SK-N-SH treated with all-trans-retinoic acid at 6 μM for 48 hours (cell line): Measurements from ENCODE around the gene CIDEC.
"Not testable (repeated sequence)": the region's sequence is repeated elsewhere in the genome, so short reads cannot be mapped to it uniquely, and the experiment has no call there.

ENCODE experiments used
- ATAC-seq: fragments of 200-7000 bp; cut with Tn5 transposase; 3 replicates; pipeline ENCODE4 v1.9.1; 2020; ENCODE audit warnings: mild to moderate bottlenecking, moderate library complexity
- BACH2 ChIP-seq: fragments of 250-450 bp; sonication (Bioruptor Pico); IDR thresholded peaks from 2 replicates; pipeline ENCODE4 v1.9.0; 2021; ENCODE audit warnings: mild to moderate bottlenecking, borderline replicate concordance
- CSDC2 ChIP-seq: fragments of 250-450 bp; sonication (Bioruptor Pico); IDR thresholded peaks from 2 replicates; pipeline ENCODE4 v1.5.0; 2020; ENCODE audit warnings: mild to moderate bottlenecking, moderate library complexity
- ESRRG ChIP-seq: fragments of 250-450 bp; sonication (Bioruptor Pico); IDR thresholded peaks from 2 replicates; pipeline ENCODE4 v1.6.1; 2021; ENCODE audit warnings: mild to moderate bottlenecking
- GLIS3 ChIP-seq: fragments of 250-450 bp; sonication (Bioruptor Pico); IDR thresholded peaks from 2 replicates; pipeline ENCODE4 v1.5.0; 2020; ENCODE audit warnings: mild to moderate bottlenecking, moderate library complexity
- OSR1 ChIP-seq: fragments of 250-450 bp; sonication (Bioruptor Pico); IDR thresholded peaks from 2 replicates; pipeline ENCODE4 v1.8.0; 2022; ENCODE audit warnings: moderate library complexity, mild to moderate bottlenecking, inconsistent platforms
- PATZ1 ChIP-seq: fragments of 250-450 bp; sonication (Bioruptor Pico); IDR thresholded peaks from 2 replicates; pipeline ENCODE4 v1.8.0; 2020; ENCODE audit warnings: mild to moderate bottlenecking, moderate library complexity, borderline replicate concordance
- PPARA ChIP-seq: fragments of 250-450 bp; sonication (Bioruptor Pico); IDR thresholded peaks from 2 replicates; pipeline ENCODE4 v1.5.0; 2020; ENCODE audit warnings: mild to moderate bottlenecking, borderline replicate concordance
- RARB ChIP-seq: fragments of 250-450 bp; sonication (Bioruptor Pico); IDR thresholded peaks from 2 replicates; pipeline ENCODE4 v1.8.0; 2021; ENCODE audit warnings: mild to moderate bottlenecking, moderate library complexity
- SNAI2 ChIP-seq: fragments of 250-450 bp; sonication (Bioruptor Pico); IDR thresholded peaks from 2 replicates; pipeline ENCODE4 v1.5.0; 2020; ENCODE audit warnings: mild to moderate bottlenecking, moderate library complexity
- TCF4 ChIP-seq: fragments of 250-450 bp; sonication (Bioruptor Pico); IDR thresholded peaks from 2 replicates; pipeline ENCODE4 v1.8.0; 2021; ENCODE audit warnings: mild to moderate bottlenecking, moderate library complexity, borderline replicate concordance
- TSHZ2 ChIP-seq: fragments of 250-450 bp; sonication (Bioruptor Pico); IDR thresholded peaks from 2 replicates; pipeline ENCODE4 v1.5.0; 2020; ENCODE audit warnings: mild to moderate bottlenecking, moderate library complexity
- ZC3H10 ChIP-seq: fragments of 250-450 bp; sonication (Bioruptor Pico); IDR thresholded peaks from 2 replicates; pipeline ENCODE4 v1.5.1; 2021; ENCODE audit warnings: mild to moderate bottlenecking, moderate library complexity
- ZFP3 ChIP-seq: fragments of 250-450 bp; sonication (Bioruptor Pico); IDR thresholded peaks from 2 replicates; pipeline ENCODE4 v1.5.0; 2020; ENCODE audit warnings: mild to moderate bottlenecking, moderate library complexity
- ZFP30 ChIP-seq: fragments of 450-650 bp; formaldehyde crosslinking; IDR thresholded peaks from 2 replicates; pipeline ENCODE4 v1.5.0; 2022; ENCODE audit warnings: mild to moderate bottlenecking, moderate library complexity
- ZNF565 ChIP-seq: fragments of 450-650 bp; formaldehyde crosslinking; conservative IDR thresholded peaks from 2 replicates; pipeline ENCODE4 v1.5.0; 2020; ENCODE audit warnings: low read depth, mild to moderate bottlenecking, moderate library complexity
- ZNF70 ChIP-seq: fragments of 450-650 bp; formaldehyde crosslinking; IDR thresholded peaks from 2 replicates; pipeline ENCODE4 v1.5.0; 2020; ENCODE audit warnings: mild to moderate bottlenecking, moderate library complexity
- ZNF8 ChIP-seq: fragments of 450-650 bp; formaldehyde crosslinking; IDR thresholded peaks from 2 replicates; pipeline ENCODE4 v1.5.0; 2020; ENCODE audit warnings: mild to moderate bottlenecking, moderate library complexity
- TF ChIP-seq, protein P1 (sequence below): fragments of 250-450 bp; sonication (Bioruptor Pico); IDR thresholded peaks from 2 replicates; pipeline ENCODE4 v1.8.0; 2021; ENCODE audit warnings: low read depth, mild to moderate bottlenecking, moderate library complexity, borderline replicate concordance
- TF ChIP-seq, protein P2 (sequence below): fragments of 250-450 bp; sonication (Bioruptor Pico); IDR thresholded peaks from 2 replicates; pipeline ENCODE4 v1.5.1; 2020; ENCODE audit warnings: low read depth, mild to moderate bottlenecking, moderate library complexity
- TF ChIP-seq, protein P3 (sequence below): fragments of 250-450 bp; sonication (Bioruptor Pico); IDR thresholded peaks from 2 replicates; pipeline ENCODE4 v1.5.1; 2021; ENCODE audit warnings: mild to moderate bottlenecking, moderate library complexity

The CIDEC gene

DNA sequence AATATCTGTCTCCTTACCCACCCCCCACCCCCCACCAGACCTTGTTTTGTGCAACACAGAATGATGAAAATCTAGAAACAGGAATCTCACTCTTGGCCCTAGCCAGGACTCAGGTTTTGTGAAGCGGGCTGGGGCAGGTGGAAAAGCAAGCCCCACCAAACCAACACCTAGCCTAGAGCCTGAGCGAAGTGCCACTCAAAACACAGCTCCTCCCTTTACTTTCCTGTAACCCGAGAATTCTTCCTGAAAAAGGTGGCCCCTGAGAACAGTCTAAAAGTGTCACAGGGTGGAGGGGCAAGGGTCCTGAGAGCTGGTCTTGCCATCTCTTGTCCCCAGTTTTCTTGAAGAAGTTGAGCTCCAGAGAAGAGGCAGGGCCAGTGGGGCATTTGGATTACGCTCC is 18.9 kb downstream of the CIDEC start:
- ATAC-seq = no peak
- TF ChIP-seq GLIS3 (CRISPR knock-in tag) = no peak
- TF ChIP-seq, protein P1, sequence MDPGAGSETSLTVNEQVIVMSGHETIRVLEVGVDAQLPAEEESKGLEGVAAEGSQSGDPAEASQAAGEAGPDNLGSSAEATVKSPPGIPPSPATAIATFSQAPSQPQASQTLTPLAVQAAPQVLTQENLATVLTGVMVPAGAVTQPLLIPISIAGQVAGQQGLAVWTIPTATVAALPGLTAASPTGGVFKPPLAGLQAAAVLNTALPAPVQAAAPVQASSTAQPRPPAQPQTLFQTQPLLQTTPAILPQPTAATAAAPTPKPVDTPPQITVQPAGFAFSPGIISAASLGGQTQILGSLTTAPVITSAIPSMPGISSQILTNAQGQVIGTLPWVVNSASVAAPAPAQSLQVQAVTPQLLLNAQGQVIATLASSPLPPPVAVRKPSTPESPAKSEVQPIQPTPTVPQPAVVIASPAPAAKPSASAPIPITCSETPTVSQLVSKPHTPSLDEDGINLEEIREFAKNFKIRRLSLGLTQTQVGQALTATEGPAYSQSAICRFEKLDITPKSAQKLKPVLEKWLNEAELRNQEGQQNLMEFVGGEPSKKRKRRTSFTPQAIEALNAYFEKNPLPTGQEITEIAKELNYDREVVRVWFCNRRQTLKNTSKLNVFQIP = no peak
- TF ChIP-seq ESRRG (CRISPR knock-in tag) = no peak
- TF ChIP-seq PPARA (CRISPR knock-in tag) = no peak
- no peak for TF ChIP-seq ZFP30
- no peak for TF ChIP-seq BACH2 (CRISPR knock-in tag)
- TF ChIP-seq ZNF8 (CRISPR knock-in tag) = no peak
- TF ChIP-seq ZC3H10 (CRISPR knock-in tag) = no peak
- no peak for TF ChIP-seq RARB (CRISPR knock-in tag)
- TF ChIP-seq PATZ1 (CRISPR knock-in tag) = no peak
- TF ChIP-seq OSR1 (CRISPR knock-in tag) = no peak
- TF ChIP-seq, protein P2, sequence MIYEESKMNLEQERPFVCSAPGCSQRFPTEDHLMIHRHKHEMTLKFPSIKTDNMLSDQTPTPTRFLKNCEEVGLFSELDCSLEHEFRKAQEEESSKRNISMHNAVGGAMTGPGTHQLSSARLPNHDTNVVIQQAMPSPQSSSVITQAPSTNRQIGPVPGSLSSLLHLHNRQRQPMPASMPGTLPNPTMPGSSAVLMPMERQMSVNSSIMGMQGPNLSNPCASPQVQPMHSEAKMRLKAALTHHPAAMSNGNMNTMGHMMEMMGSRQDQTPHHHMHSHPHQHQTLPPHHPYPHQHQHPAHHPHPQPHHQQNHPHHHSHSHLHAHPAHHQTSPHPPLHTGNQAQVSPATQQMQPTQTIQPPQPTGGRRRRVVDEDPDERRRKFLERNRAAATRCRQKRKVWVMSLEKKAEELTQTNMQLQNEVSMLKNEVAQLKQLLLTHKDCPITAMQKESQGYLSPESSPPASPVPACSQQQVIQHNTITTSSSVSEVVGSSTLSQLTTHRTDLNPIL (CRISPR knock-in tag) = no peak
- no peak for TF ChIP-seq TSHZ2 (CRISPR knock-in tag)
- TF ChIP-seq TCF4 (CRISPR knock-in tag) = no peak
- no peak for TF ChIP-seq SNAI2 (CRISPR knock-in tag)
- TF ChIP-seq ZFP3 (CRISPR knock-in tag) = no peak
- TF ChIP-seq CSDC2 (CRISPR knock-in tag) = no peak

- no peak for ATAC-seq
- TF ChIP-seq ZNF70 (CRISPR knock-in tag) (no peak), GLIS3 (CRISPR knock-in tag) (no peak)
- TF ChIP-seq, protein P2 (CRISPR knock-in tag) = no peak
Measured at GRCh38 chr3:9859530-9860025, 20.5 kb downstream of the CIDEC start.

- ATAC-seq = no peak
- TF ChIP-seq SNAI2 (CRISPR knock-in tag) (no peak), ZNF70 (CRISPR knock-in tag) (no peak), ZNF565 (CRISPR knock-in tag) (no peak), ZC3H10 (CRISPR knock-in tag) (no peak), BACH2 (CRISPR knock-in tag) (no peak), TCF4 (CRISPR knock-in tag) (no peak), PPARA (CRISPR knock-in tag) (no peak), OSR1 (CRISPR knock-in tag) (no peak), ZFP3 (CRISPR knock-in tag) (no peak), ZNF8 (CRISPR knock-in tag) (no peak), TSHZ2 (CRISPR knock-in tag) (no peak)
- TF ChIP-seq, protein P3, sequence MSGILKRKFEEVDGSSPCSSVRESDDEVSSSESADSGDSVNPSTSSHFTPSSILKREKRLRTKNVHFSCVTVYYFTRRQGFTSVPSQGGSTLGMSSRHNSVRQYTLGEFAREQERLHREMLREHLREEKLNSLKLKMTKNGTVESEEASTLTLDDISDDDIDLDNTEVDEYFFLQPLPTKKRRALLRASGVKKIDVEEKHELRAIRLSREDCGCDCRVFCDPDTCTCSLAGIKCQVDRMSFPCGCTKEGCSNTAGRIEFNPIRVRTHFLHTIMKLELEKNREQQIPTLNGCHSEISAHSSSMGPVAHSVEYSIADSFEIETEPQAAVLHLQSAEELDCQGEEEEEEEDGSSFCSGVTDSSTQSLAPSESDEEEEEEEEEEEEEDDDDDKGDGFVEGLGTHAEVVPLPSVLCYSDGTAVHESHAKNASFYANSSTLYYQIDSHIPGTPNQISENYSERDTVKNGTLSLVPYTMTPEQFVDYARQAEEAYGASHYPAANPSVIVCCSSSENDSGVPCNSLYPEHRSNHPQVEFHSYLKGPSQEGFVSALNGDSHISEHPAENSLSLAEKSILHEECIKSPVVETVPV (CRISPR knock-in tag) = no peak
- TF ChIP-seq, protein P2 (CRISPR knock-in tag) = no peak
Measured at GRCh38 chr3:9855594-9855993, 24.5 kb downstream of the CIDEC start.

- ATAC-seq = not testable (repeated sequence)
Measured at GRCh38 chr3:9854291-9854940, 25.6 kb downstream of the CIDEC start.
